ENCODE measurements around the gene SCN2B.

Gene SCN2B

DNA sequence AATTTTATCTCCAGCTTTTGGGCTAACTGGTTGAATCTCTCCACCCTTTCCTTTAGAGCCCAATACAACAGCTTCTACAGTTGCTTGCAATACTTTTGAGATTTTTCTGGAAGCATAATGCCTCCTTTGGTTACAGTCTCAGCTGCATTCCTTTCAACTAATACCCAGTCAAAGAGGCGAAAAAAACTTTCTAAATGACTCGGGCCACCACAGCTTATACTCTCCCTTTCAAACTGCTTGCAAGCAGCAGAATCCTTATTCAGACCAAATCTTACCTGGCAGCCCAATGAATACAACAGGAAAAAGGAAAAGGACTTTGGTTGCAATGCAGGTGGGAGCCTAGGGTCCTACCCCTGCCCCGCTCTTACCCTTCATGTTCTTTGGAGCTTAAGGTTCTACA, 32.6 kb upstream of the SCN2B start:
- TF ChIP-seq, protein P1, sequence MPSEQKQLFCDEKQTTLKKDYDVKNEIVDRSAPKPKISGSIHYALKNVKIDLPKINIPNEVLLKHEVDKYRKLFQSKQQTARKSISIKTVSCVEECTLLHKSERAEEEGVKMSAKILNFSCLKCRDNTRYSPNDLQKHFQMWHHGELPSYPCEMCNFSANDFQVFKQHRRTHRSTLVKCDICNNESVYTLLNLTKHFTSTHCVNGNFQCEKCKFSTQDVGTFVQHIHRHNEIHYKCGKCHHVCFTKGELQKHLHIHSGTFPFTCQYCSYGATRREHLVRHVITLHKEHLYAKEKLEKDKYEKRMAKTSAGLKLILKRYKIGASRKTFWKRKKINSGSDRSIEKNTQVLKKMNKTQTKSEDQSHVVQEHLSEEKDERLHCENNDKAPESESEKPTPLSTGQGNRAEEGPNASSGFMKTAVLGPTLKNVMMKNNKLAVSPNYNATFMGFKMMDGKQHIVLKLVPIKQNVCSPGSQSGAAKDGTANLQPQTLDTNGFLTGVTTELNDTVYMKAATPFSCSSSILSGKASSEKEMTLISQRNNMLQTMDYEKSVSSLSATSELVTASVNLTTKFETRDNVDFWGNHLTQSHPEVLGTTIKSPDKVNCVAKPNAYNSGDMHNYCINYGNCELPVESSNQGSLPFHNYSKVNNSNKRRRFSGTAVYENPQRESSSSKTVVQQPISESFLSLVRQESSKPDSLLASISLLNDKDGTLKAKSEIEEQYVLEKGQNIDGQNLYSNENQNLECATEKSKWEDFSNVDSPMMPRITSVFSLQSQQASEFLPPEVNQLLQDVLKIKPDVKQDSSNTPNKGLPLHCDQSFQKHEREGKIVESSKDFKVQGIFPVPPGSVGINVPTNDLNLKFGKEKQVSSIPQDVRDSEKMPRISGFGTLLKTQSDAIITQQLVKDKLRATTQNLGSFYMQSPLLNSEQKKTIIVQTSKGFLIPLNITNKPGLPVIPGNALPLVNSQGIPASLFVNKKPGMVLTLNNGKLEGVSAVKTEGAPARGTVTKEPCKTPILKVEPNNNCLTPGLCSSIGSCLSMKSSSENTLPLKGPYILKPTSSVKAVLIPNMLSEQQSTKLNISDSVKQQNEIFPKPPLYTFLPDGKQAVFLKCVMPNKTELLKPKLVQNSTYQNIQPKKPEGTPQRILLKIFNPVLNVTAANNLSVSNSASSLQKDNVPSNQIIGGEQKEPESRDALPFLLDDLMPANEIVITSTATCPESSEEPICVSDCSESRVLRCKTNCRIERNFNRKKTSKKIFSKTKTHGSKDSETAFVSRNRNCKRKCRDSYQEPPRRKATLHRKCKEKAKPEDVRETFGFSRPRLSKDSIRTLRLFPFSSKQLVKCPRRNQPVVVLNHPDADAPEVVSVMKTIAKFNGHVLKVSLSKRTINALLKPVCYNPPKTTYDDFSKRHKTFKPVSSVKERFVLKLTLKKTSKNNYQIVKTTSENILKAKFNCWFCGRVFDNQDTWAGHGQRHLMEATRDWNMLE (tag by site-specific recombination; conservative IDR thresholded peaks at IDR 0.05; ENCODE audit: low read depth) = no peak
- TF ChIP-seq ZNF514 (tag by site-specific recombination; IDR thresholded peaks at IDR 0.05) (no peak), EGR2 (tag by site-specific recombination; IDR thresholded peaks at IDR 0.05; ENCODE audit: low read depth) (no peak), ZNF302 (tag by site-specific recombination; IDR thresholded peaks at IDR 0.05; ENCODE audit: low read depth) (no peak), ZNF132 (tag by site-specific recombination; IDR thresholded peaks at IDR 0.05; ENCODE audit: borderline replicate concordance) (no peak), ZNF223 (tag by site-specific recombination; IDR thresholded peaks at IDR 0.05) (no peak), ZNF658 (tag by site-specific recombination; IDR thresholded peaks at IDR 0.05) (no peak), ZNF335 (tag by site-specific recombination; conservative IDR thresholded peaks at IDR 0.05) (no peak), ZNF423 (tag by site-specific recombination; IDR thresholded peaks at IDR 0.05) (no peak)
- no peaks in the 10 kb centered on the region for H3K4me1 ChIP-seq (ENCODE audit: control insufficient read depth, insufficient read depth, low read length)
- no peaks in the 10 kb centered on the region for H3K36me3 ChIP-seq (ENCODE audit: control insufficient read depth in 2 of 2, insufficient read depth in 1 of 2, low read length in 2 of 2)
- no peak overlapping the region for H3K27ac ChIP-seq (ENCODE audit: extremely low read depth, low read depth, low read length)
- no peaks in the 10 kb centered on the region for H3K9me3 ChIP-seq (ENCODE audit: control insufficient read depth, insufficient read depth, low read depth, low read length)
- ChIA-PET POLR2A (no interaction called here), CTCF (interaction anchor here (1.0 to 4.5 kb wide), 3 partner anchors 11 to 82 kb away, joined by 3 to 31 read pairs (median 5); no protein-coding TSS in a partner anchor)
- H3K4me3 ChIP-seq (ENCODE audit: low read depth, low read length) = no peak overlapping the region

DNA sequence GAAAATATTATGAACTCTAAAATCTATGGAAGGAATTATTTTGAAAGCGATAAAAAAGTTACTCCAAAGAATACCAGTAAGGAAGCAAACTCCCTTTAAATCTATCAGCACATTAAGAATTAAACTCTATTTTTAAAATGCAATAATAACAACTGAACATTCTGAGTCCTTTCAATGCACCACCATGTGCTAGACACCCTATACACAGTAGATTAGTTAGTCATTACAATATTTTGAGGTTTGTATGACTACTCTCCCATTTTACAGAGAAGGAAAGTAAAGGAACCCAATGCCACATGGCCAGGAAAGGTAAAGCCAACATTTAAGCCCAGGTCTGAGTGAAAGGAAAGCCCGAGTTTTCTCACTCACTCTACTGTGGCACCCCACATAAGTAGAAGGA, 30.6 kb upstream of the SCN2B start:
- Histone ChIP-seq H3K36me3 (ENCODE audit: control insufficient read depth in 2 of 2, insufficient read depth in 1 of 2, low read length in 2 of 2) (no peaks in the 10 kb centered on the region), H3K9me3 (ENCODE audit: control insufficient read depth, insufficient read depth, low read depth, low read length) (no peaks in the 10 kb centered on the region), H3K4me3 (ENCODE audit: low read depth, low read length) (no peak overlapping the region), H3K27ac (ENCODE audit: extremely low read depth, low read depth, low read length) (no peak overlapping the region), H3K4me1 (ENCODE audit: control insufficient read depth, insufficient read depth, low read length) (no peaks in the 10 kb centered on the region)
- CTCF ChIA-PET = interaction anchor here (0.5 kb wide), 1 partner anchor 11 kb away, joined by 4 read pairs; no protein-coding TSS in a partner anchor
- POLR2A ChIA-PET = no interaction called here
- no peak for TF ChIP-seq ZFP41 (tag by site-specific recombination; IDR thresholded peaks at IDR 0.05; ENCODE audit: borderline replicate concordance)
- TF ChIP-seq ZNF510 (tag by site-specific recombination; IDR thresholded peaks at IDR 0.05; ENCODE audit: insufficient replicate concordance) = no peak
- no peak for TF ChIP-seq ZNF112 (tag by site-specific recombination; IDR thresholded peaks at IDR 0.05)
- TF ChIP-seq, protein P2, sequence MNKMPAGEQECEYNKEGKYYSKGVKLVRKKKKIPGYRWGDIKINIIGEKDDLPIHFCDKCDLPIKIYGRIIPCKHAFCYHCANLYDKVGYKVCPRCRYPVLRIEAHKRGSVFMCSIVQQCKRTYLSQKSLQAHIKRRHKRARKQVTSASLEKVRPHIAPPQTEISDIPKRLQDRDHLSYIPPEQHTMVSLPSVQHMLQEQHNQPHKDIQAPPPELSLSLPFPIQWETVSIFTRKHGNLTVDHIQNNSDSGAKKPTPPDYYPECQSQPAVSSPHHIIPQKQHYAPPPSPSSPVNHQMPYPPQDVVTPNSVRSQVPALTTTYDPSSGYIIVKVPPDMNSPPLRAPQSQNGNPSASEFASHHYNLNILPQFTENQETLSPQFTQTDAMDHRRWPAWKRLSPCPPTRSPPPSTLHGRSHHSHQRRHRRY (tag by site-specific recombination; IDR thresholded peaks at IDR 0.05) = no peak
- TF ChIP-seq, protein P3, sequence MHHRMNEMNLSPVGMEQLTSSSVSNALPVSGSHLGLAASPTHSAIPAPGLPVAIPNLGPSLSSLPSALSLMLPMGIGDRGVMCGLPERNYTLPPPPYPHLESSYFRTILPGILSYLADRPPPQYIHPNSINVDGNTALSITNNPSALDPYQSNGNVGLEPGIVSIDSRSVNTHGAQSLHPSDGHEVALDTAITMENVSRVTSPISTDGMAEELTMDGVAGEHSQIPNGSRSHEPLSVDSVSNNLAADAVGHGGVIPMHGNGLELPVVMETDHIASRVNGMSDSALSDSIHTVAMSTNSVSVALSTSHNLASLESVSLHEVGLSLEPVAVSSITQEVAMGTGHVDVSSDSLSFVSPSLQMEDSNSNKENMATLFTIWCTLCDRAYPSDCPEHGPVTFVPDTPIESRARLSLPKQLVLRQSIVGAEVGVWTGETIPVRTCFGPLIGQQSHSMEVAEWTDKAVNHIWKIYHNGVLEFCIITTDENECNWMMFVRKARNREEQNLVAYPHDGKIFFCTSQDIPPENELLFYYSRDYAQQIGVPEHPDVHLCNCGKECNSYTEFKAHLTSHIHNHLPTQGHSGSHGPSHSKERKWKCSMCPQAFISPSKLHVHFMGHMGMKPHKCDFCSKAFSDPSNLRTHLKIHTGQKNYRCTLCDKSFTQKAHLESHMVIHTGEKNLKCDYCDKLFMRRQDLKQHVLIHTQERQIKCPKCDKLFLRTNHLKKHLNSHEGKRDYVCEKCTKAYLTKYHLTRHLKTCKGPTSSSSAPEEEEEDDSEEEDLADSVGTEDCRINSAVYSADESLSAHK (tag by site-specific recombination; IDR thresholded peaks at IDR 0.05) = no peak

Measured in HEK293 (cell line).